GM23338 (cell line): ENCODE data around the gene CDK5. TPM values are rescaled to one million over a fixed set of nuclear protein-coding genes. Genes with fewer than 3 reads are reported as not detected.

ENCODE experiments used
- ATAC-seq: fragments of 200-7000 bp; cut with Tn5 transposase; 3 replicates; pipeline ENCODE4 v1.9.1; 2020
- DNase-seq: peaks from one replicate; pipeline ENCODE4 v3.0.0-alpha.2; 2015; ENCODE audit warnings: low spot score
- H2AFZ ChIP-seq: fragments of 200-600 bp; sonication (generic); 2 replicates; pipeline ENCODE4 v1.8.0; 2016; ENCODE audit warnings: antibody characterized with exemption, mild to moderate bottlenecking, moderate library complexity
- H3F3A ChIP-seq: fragments of 200-600 bp; sonication (generic); replicated peaks from 2 replicates; pipeline ENCODE4 v1.8.0; 2017; ENCODE audit warnings: antibody characterized with exemption, mixed run types, low read depth
- H3K27ac ChIP-seq: fragments of 200-600 bp; sonication (generic); 2 replicates; pipeline ENCODE4 v1.6.1; 2016; ENCODE audit warnings: low read depth
- H3K27me3 ChIP-seq: fragments of 200-600 bp; sonication (generic); 2 replicates; pipeline ENCODE4 v1.8.0; 2016; ENCODE audit warnings: mild to moderate bottlenecking, mixed run types, moderate library complexity; ENCODE audit not compliant: insufficient read depth
- H3K36me3 ChIP-seq: fragments of 200-600 bp; sonication (generic); 2 replicates; pipeline ENCODE4 v1.8.0; 2016; ENCODE audit warnings: mild to moderate bottlenecking; ENCODE audit not compliant: insufficient read depth
- H3K4me1 ChIP-seq: fragments of 200-600 bp; sonication (generic); 2 replicates; pipeline ENCODE4 v1.8.0; 2016; ENCODE audit warnings: mild to moderate bottlenecking, moderate library complexity; ENCODE audit not compliant: insufficient read depth
- H3K4me2 ChIP-seq: fragments of 200-600 bp; sonication (generic); 2 replicates; pipeline ENCODE4 v1.7.1; 2017; ENCODE audit warnings: mixed run types
- H3K4me3 ChIP-seq: fragments of 200-600 bp; sonication (generic); 2 replicates; pipeline ENCODE4 v1.6.1; 2016; ENCODE audit warnings: mixed run types
- H3K79me2 ChIP-seq: fragments of 200-600 bp; sonication (generic); replicated peaks from 2 replicates; pipeline ENCODE4 v1.8.0; 2017; ENCODE audit warnings: mild to moderate bottlenecking; ENCODE audit not compliant: insufficient read depth
- H3K9me2 ChIP-seq: fragments of 200-600 bp; sonication (generic); 2 replicates; pipeline ENCODE4 v1.8.0; 2017; ENCODE audit not compliant: insufficient read depth
- H4K20me1 ChIP-seq: fragments of 200-600 bp; sonication (generic); replicated peaks from 2 replicates; pipeline ENCODE4 v1.8.0; 2017; ENCODE audit warnings: mild to moderate bottlenecking; ENCODE audit not compliant: insufficient read depth
- H3K27ac Mint-ChIP-seq: 2 replicates; pipeline ENCODE4 v1.8.0; 2020; ENCODE audit warnings: inconsistent platforms, mild to moderate bottlenecking, moderate library complexity, mixed read lengths
- H3K27me3 Mint-ChIP-seq: 3 replicates; pipeline ENCODE4 v1.8.0; 2022; ENCODE audit warnings: low read depth, mild to moderate bottlenecking, moderate library complexity, mixed read lengths, inconsistent platforms; ENCODE audit not compliant: insufficient read depth, poor library complexity
- H3K36me3 Mint-ChIP-seq: 3 replicates; pipeline ENCODE4 v1.8.0; 2021; ENCODE audit warnings: low read depth, mild to moderate bottlenecking, inconsistent platforms, moderate library complexity, mixed read lengths
- H3K4me1 Mint-ChIP-seq: 3 replicates; pipeline ENCODE4 v1.8.0; 2020; ENCODE audit warnings: mild to moderate bottlenecking, inconsistent platforms, mixed read lengths
- H3K4me3 Mint-ChIP-seq: 3 replicates; pipeline ENCODE4 v1.8.0; 2021; ENCODE audit warnings: moderate library complexity, mild to moderate bottlenecking, inconsistent platforms, mixed read lengths
- H3K9me3 Mint-ChIP-seq: 3 replicates; pipeline ENCODE4 v1.8.0; 2020; ENCODE audit warnings: moderate library complexity, mild to moderate bottlenecking, inconsistent platforms, mixed read lengths
- CREB1 ChIP-seq: fragments of 250-450 bp; sonication (Bioruptor Pico); IDR thresholded peaks from 2 replicates; pipeline ENCODE4 v1.5.0; 2020; ENCODE audit warnings: low read depth, mild to moderate bottlenecking, moderate library complexity
- CTCF ChIP-seq, 2 experiments: fragments of 200-600 bp in 1 of 2; sonication (generic) in 1 of 2; conservative IDR thresholded peaks; 2 replicates each; pipeline versions ENCODE4 v1.5.1 to v1.6.1; 2016 to 2017; ENCODE audit warnings: antibody characterized with exemption in 2 of 2, low read depth in 2 of 2, mild to moderate bottlenecking in 2 of 2, moderate library complexity in 1 of 2
- ETS1 ChIP-seq: IDR thresholded peaks from 2 replicates; pipeline ENCODE4 v1.6.1; 2016; ENCODE audit warnings: antibody characterized with exemption
- JUNB ChIP-seq: IDR thresholded peaks from one replicate; pipeline ENCODE4 v1.6.1; 2016; ENCODE audit warnings: antibody characterized with exemption; ENCODE audit not compliant: unreplicated experiment
- NANOG ChIP-seq: IDR thresholded peaks from 2 replicates; pipeline ENCODE4 v1.6.1; 2016; ENCODE audit warnings: antibody characterized with exemption, borderline replicate concordance
- polyA plus RNA-seq: library from polyadenylated mRNA; unstranded; fragments of >200 nt; fragmentation: Nextera tagmentation; extraction: Ambion mirVana; gene quantifications from 2 replicates; pipeline ENCODE4 v1.2.1, GENCODE V29; 2016
- total RNA-seq: library from RNA; depleted of rRNA; stranded (reverse); fragments of >200 nt; shearing (Covaris generic); gene quantifications from 2 replicates; pipeline ENCODE4 v1.2.3, GENCODE V29; 2014
- TF ChIP-seq, protein P1 (sequence below): fragments of 250-450 bp; sonication (Bioruptor Pico); IDR thresholded peaks from 2 replicates; pipeline ENCODE4 v1.5.0; 2020; ENCODE audit warnings: mild to moderate bottlenecking, moderate library complexity

Gene CDK5
- total and polyA plus RNA-seq, 2 experiments from 2014 or later = 19.8 to 27.1 TPM

DNA sequence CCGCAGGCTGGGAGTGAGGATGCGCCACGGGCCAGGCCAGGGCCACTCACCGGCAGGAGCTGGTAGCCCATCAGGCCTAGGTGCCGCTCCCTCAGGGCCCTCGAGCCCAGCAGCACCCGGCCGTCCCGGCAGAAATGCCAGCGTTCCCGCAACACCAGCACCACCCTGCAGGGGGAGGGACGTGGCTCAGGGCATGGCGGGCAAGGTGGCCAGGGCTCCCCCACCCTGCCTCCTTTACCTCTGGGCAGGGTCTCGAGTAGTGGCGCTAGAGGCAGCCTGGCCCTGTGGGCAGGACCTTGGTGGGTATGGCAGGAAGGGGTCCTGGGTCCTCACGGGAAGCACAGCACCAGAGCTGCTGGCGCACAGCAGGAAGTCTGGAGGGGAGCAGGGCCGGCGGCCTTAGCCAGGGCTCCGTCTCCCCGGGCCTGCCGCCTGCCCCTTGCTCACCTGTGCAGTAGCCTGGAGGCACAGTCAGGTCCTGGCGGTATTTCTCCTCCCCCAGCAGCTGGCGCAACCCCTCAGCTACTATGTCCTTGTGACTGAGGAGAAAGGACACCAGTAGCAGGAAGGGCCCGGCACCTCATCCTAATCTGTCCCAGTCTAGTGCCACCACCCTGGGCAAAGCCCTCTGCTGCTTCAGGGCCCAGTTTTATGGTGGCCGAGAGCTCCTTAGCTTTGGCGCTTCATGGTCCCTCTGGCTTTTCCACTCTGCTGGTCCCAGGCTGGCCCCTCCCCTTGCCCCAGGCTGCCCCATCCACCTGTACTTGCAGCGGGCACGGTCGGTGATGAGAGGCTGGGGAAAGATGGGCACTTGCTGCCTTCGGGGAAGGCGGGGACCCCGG, 19.4 kb upstream of the CDK5 start:
- TF ChIP-seq NANOG (no peak), ETS1 (no peak), CTCF (conservative IDR thresholded peaks at IDR 0.05; ENCODE audit: low read depth in 2 of 2) (peak; percentile 52 to 56)
- Histone ChIP-seq H3K4me2 (peak overlapping the region; percentile 60), H3K27me3 (no peaks in the 10 kb centered on the region), H4K20me1 (peaks cover 12% of the 10 kb centered on the region), H3K79me2 (peaks cover 6% of the 10 kb centered on the region; the same call in 1 of the 2 replicates), H3K4me3 (no peak overlapping the region), H2AFZ (no peak overlapping the region), H3K27ac (0 out of 2 replicates have a peak overlapping the region, but pooled peaks have one; percentile 26), H3K4me1 (peaks cover 25% of the 10 kb centered on the region), H3F3A (0 out of 2 replicates have a peak, but pooled peaks cover 15% of the 10 kb centered on the region), H3K36me3 (peaks cover 3% of the 10 kb centered on the region; the same call in 1 of the 2 replicates), H3K9me2 (no peaks in the 10 kb centered on the region)
- ATAC-seq (peak; percentile 44), DNase-seq (peak; percentile 85)
- H3K27ac Mint-ChIP-seq = no peak overlapping the region
- H3K4me1 Mint-ChIP-seq = peaks cover 31% of the 10 kb centered on the region
- H3K27me3 Mint-ChIP-seq = peaks cover 22% of the 10 kb centered on the region
- no peak overlapping the region for H3K4me3 Mint-ChIP-seq
- peaks cover 2% of the 10 kb centered on the region; the same call in 1 of the 3 replicates for H3K9me3 Mint-ChIP-seq
- H3K36me3 Mint-ChIP-seq = peaks cover 31% of the 10 kb centered on the region

- Histone ChIP-seq H2AFZ (no peak overlapping the region), H3K4me2 (no peak overlapping the region; the same call in 1 of the 2 replicates), H3K9me2 (no peaks in the 10 kb centered on the region), H3K4me3 (no peak overlapping the region), H3F3A (0 out of 2 replicates have a peak, but pooled peaks cover 15% of the 10 kb centered on the region), H3K27me3 (no peaks in the 10 kb centered on the region), H3K27ac (no peak overlapping the region), H3K36me3 (peaks cover 5% of the 10 kb centered on the region; the same call in 1 of the 2 replicates), H4K20me1 (peaks cover 12% of the 10 kb centered on the region), H3K79me2 (peaks cover 6% of the 10 kb centered on the region; the same call in 1 of the 2 replicates), H3K4me1 (peaks cover 25% of the 10 kb centered on the region)
- ATAC-seq (no peak), DNase-seq (no peak)
- Mint-ChIP-seq H3K27me3 (peaks cover 22% of the 10 kb centered on the region), H3K9me3 (peaks cover 2% of the 10 kb centered on the region; the same call in 1 of the 3 replicates), H3K27ac (no peak overlapping the region; the same call in 1 of the 2 replicates), H3K4me1 (peaks cover 29% of the 10 kb centered on the region), H3K36me3 (peaks cover 39% of the 10 kb centered on the region), H3K4me3 (no peak overlapping the region; the same call in 2 of the 3 replicates)
- no peak for TF ChIP-seq CREB1 (CRISPR knock-in tag)
- no peak for TF ChIP-seq JUNB
- TF ChIP-seq, protein P1, sequence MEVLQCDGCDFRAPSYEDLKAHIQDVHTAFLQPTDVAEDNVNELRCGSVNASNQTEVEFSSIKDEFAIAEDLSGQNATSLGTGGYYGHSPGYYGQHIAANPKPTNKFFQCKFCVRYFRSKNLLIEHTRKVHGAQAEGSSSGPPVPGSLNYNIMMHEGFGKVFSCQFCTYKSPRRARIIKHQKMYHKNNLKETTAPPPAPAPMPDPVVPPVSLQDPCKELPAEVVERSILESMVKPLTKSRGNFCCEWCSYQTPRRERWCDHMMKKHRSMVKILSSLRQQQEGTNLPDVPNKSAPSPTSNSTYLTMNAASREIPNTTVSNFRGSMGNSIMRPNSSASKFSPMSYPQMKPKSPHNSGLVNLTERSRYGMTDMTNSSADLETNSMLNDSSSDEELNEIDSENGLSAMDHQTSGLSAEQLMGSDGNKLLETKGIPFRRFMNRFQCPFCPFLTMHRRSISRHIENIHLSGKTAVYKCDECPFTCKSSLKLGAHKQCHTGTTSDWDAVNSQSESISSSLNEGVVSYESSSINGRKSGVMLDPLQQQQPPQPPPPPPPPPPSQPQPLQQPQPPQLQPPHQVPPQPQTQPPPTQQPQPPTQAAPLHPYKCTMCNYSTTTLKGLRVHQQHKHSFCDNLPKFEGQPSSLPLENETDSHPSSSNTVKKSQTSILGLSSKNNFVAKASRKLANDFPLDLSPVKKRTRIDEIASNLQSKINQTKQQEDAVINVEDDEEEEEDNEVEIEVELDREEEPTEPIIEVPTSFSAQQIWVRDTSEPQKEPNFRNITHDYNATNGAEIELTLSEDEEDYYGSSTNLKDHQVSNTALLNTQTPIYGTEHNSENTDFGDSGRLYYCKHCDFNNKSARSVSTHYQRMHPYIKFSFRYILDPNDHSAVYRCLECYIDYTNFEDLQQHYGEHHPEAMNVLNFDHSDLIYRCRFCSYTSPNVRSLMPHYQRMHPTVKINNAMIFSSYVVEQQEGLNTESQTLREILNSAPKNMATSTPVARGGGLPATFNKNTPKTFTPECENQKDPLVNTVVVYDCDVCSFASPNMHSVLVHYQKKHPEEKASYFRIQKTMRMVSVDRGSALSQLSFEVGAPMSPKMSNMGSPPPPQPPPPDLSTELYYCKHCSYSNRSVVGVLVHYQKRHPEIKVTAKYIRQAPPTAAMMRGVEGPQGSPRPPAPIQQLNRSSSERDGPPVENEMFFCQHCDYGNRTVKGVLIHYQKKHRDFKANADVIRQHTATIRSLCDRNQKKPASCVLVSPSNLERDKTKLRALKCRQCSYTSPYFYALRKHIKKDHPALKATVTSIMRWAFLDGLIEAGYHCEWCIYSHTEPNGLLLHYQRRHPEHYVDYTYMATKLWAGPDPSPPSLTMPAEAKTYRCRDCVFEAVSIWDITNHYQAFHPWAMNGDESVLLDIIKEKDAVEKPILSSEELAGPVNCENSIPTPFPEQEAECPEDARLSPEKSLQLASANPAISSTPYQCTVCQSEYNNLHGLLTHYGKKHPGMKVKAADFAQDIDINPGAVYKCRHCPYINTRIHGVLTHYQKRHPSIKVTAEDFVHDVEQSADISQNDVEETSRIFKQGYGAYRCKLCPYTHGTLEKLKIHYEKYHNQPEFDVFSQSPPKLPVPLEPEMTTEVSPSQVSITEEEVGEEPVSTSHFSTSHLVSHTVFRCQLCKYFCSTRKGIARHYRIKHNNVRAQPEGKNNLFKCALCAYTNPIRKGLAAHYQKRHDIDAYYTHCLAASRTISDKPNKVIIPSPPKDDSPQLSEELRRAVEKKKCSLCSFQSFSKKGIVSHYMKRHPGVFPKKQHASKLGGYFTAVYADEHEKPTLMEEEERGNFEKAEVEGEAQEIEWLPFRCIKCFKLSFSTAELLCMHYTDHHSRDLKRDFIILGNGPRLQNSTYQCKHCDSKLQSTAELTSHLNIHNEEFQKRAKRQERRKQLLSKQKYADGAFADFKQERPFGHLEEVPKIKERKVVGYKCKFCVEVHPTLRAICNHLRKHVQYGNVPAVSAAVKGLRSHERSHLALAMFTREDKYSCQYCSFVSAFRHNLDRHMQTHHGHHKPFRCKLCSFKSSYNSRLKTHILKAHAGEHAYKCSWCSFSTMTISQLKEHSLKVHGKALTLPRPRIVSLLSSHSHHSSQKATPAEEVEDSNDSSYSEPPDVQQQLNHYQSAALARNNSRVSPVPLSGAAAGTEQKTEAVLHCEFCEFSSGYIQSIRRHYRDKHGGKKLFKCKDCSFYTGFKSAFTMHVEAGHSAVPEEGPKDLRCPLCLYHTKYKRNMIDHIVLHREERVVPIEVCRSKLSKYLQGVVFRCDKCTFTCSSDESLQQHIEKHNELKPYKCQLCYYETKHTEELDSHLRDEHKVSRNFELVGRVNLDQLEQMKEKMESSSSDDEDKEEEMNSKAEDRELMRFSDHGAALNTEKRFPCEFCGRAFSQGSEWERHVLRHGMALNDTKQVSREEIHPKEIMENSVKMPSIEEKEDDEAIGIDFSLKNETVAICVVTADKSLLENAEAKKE (CRISPR knock-in tag) = no peak
Measured at GRCh38 chr7:151075978-151076426, 18.3 kb upstream of the CDK5 start.
